NCI-H82 treated with DMSO at 0.1 percent for 48 hours (cell line): ENCODE data around the gene AHSP.
"Not testable (repeated sequence)": the region's sequence is repeated elsewhere in the genome, so short reads cannot be mapped to it uniquely, and the experiment has no call there.

Experiments used
- DNase-seq: peaks from one replicate; lab custom pipeline; 2025; ENCODE audit not compliant: unreplicated experiment; lab: John Stamatoyannopoulos, UW

Gene AHSP

DNA sequence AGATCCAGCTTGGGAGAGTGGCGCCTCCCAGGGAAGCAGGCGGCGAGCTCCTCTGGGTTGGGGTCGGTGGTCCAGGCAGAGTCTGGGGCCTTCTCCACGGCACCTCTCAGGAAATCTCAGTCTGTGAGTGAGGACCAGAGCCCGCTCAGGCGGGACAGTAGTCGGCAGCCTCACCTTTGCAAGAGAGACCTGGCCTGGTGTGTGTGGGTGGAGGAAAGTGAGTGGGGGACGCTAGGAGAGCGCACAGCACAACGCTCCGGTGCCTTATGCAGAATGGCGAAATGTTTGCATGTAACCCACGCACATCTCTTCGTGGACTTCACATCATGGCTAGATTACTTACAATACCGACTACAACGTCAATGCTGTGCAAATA, 2.2 kb downstream of the AHSP start:
- no peak for DNase-seq

DNA sequence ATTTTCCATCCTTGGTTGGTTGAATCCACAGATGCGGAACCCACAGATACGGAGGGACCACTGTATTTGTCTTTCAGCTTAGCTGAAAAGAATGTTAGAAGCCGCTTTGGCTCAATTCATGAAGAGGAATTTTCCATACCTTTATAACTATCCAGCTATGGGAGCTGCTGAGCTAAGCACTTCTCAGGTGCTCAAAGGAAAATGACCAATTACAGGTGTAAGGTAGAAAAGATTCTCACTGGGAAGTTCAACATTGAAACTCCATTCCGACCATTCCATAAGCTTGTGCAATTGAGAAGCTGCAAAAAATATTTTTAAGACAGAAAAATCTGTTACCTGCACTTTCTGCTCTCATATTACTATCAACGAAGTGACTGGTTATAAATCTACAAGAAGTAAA, 2.7 kb downstream of the AHSP start:
- no peak for DNase-seq

DNA sequence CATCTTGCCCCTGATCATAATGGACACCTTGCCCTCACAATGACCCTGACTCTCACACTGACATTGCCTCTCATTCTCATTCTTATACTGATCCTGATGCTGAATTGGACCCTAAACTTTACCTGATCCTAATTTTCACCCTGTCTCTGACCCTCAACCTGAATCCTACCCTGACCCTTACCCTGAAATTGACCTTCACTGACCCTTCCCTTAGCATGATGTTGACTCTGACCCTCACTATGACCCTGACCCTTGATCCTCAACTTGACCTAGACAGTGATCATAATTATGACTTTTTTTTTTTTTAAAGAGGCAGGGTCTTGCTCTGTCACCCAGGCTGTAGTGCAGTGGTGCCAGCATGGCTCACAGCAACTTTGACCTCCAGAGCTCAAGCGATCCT, 3.4 kb downstream of the AHSP start:
- DNase-seq = no peak

DNA sequence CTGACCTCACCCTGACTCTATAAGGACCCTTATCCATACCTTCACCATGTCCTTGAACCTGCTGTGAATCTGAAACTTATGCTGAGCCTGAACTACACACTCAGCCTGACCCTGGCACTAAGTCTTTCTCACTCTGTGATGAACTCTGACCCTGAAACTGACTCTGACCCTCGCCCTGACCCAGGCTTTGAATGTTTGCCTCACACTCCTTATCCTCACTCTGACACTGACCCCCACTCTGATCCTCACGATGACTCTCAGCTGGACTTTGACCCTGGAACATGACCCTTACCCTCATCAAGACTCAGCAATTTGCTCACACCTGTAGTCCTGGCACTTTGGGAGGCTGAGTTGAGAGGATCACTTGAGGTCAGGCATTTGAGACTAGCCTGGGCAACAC, 4.4 kb downstream of the AHSP start:
- no peak for DNase-seq

DNA sequence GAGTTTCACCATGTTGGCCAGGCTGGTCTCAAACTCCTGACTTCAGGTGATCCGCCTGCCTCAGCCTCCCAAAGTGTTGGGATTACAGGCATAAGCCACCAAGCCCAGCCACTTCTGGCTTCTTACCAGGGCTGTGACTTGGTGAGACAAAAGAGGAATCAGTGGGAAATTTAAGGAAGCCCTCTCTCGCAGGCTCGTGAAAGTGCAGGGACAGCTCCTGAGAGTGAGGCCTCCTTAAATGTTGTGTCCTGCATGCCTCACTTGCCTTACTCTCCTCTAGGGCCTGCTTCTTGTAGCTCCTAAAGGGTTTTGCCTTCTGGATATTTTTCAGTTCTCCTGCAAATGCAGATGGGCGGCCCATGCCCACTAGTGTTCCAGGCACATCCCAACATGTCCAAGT, 5.2 kb downstream of the AHSP start:
- no peak for DNase-seq

DNA sequence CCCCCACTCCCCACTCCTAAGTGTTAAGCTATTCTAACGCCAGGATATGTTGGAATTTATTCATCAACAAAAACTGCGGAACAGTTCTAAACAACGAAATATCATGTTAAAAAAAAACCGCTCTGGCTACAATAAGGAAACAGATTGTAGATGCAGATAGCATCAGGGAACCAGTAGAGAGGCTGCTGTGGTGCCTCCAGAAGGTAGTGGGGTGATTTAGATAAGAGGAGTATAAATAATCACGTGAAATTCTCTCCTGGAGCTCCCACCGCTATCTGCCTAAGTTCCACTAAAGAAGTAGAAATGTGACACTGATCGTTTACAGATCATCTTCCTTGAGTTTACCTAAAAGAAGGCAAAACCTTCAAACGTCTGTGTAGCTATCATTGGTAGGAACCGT, 8.0 kb downstream of the AHSP start:
- no peak for DNase-seq

DNA sequence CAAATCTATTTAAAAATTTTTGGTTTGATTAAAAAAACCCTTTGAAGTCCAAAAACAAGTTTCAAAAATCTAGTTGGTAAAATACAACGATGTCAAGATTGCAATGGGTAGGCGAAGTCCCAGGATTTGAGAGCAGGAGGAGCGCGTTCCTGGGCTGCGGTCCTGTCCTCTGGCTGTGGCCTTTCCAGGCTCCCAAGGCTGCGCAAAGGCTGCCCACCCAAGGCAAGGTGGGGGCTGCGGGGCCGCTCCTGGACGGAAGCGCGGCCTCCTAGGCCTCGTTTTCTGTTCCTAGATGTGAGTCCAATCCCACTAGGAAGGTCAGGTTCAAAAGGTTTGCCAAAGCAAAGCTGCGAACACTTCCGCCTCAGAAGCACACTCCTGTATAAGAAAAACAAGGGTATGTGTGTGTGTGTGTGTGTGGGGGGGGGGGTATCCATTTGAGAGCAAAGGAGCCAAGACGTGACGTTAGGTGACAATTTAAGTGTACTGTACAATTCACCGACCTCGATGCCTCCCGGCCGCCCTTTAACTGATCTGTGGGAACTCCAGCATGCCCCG, 9.2 kb downstream of the AHSP start:
- DNase-seq = no peak

DNA sequence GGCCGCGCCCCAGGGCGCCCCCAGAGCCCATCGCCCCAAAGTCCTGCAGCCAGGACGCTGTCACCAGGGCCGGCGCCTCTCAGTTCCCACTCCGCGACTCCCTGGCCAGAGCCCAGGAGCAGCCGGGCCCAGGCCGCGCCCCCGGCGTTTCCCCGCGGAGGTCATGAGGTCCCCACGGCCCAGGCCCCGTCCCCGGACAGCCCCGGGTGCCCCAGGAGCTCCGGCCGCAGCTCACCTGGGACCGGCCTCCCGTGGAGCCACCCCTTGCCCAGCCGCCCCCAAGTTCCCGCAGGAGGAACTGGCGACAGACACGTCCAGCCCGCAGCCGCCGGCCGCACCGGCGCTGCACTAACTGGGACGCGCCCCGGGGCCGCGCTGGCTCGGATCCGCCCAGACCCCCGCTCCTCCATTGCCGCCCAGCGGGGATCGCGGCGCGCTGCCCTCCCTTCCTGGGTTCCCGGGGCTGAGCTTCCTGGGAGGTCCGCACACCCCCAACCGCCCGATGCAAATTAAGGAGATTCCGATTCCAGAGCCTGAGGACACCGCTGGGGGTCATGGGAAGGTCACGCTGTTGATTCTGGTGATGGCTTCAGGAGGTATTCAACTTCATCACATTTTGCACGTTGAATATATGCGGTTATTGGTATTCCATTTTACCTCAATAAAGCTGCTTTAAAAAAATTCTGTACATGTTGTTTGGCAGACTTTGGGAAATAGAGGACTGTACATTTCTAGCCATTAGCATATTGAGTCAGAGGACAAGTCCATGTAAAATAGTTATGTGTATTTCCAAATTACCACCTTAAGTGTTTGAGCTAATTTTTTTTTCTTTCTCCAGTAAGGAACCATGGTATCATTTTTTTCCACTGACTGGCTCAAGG, 9.9 kb downstream of the AHSP start:
- DNase-seq = no peak

DNA sequence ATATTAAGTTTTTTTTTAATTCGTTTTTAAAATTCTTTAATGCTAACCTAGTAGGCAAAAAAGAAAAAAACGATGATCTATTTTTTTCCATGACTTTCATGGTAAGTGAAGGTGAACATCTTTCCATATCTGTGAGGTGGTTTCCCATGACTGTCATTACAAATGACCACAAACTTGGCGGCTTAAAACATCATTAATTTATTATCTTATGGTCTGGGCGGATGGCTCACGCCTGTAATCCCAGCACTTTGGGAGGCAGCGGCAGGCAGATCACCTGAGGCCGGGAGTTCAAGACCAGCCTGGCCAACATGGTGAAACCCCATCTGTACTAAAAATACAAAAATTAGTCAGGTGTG, 10.5 kb downstream of the AHSP start:
- not testable (repeated sequence) for DNase-seq

DNA sequence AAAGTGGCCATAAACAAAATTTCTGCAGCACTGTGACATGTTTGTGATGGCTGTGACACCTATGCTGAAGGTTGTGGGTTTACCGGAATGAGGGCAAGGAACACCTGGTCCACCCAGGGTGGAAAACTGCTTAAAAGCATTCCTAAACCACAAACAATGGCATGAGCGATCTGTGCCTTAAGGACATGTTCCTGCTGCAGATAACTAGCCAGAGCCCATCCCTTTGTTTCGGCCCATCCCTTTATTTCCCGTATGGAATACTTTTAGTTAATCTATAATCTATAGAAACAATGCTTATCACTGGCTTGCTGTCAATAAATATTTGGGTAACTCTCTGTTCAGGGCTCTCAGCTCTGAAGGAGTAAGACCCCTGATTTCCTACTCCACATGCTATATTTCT, 12.1 kb downstream of the AHSP start:
- DNase-seq = not testable (repeated sequence)

DNA sequence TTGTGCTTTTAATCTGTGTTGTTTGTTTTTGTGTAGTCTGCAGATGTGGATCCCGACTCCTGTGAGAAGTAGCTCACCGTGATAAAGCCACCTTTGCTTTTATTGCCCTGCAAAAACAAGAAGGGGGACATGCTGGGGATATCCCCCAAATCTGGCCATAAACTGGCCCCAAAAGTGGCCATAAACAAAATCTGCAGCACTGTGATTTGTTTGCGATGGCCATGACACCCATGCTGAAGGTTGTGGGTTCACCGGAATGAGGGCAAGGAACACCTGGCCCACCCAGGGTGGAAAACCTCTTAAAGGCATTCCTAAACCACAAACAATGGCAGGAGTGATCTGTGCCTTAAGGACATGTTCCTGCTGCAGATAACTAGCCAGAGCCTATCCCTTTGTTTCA, 15.1 kb downstream of the AHSP start:
- no peak for DNase-seq

DNA sequence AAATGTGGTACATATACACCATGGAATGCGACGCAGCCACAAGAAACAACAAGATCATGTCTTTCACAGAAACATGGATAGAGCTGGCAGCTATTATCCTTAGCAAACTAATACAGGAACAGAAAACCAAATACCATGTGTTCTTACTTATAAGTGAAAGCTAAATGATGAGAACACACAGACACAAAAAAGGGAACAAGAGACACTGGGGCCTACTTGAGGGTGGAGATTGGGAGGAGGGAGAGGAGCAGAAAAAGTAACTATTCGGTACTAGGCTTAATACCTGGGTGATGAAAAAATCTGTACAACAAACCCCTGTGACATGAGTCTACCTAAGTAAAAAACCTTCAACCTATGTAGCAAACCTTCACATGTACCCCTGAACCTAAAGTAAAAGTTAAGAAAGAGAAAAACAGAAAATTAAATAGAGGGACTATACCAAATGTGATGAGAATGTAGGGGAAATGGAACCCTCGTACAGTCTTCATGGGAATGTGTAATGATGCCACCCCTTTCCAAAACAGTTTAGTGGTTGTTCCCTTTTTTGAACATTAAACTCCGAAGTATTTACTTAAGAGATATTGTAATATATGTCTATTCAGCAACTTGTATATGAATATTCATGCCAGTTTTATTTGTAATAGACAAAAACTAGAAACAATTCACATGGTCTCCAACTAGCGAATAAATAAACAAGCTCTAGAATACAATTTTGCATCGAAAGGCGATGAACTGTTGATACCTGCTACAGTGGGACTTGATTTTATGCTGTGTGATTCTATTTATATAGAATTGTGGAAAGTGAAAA, 33.9 kb downstream of the AHSP start:
- DNase-seq = no peak

DNA sequence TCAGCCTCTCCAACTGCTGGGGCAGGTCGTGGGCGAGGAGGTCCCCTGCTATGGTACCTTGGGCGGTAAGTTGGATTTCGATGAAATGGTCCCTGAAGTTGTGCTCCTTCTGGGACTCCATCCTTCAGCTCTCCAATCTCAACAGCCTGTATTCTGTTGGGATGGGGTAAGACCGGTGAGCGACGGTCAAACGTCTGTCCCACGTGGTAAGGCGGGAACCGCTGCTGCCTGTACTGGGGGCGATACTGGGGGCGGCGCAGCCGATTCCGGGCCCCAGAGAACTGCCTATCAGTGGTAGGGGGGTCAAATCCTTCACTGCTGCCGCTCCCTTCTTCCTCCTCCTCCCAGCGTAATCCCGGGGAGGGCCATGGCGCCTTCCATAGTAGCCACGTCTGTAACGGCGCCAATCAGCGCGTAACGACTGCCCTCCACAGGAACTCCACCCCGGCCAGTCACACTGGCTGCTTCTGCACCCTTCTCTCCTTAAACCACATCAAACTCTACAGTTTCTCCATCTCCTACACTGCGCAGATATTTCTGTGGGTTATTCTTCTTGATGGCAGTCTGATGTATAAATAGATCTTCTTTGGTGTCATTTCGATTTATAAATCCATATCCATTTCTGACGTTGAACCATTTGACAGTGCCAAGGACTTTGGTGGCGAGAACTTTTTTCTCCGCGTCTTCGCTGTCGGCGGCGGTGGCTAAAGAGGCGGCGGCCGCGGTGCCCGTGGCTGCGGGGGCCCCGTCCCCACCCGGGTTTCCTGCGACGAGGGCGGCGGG, 41.1 kb downstream of the AHSP start:
- DNase-seq = no peak

DNA sequence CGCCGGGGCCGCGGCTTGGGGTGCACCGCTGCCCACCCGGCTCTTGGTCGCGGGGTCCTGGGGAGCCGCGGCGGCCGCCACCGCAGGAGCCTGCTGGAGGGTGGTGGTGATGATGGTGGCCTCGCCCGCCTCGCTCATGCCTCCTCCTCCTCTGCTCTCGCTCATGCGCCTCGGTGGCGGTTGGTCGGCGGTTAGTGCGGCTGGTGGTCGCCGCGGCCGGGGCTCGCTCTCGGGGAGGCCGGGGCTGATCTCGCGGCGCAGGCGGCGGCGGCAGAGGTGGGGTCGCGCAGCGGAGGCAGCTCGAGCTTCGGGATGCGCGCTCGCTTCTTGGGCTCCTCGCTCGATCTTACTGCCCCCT, 41.6 kb downstream of the AHSP start:
- no peak for DNase-seq

DNA sequence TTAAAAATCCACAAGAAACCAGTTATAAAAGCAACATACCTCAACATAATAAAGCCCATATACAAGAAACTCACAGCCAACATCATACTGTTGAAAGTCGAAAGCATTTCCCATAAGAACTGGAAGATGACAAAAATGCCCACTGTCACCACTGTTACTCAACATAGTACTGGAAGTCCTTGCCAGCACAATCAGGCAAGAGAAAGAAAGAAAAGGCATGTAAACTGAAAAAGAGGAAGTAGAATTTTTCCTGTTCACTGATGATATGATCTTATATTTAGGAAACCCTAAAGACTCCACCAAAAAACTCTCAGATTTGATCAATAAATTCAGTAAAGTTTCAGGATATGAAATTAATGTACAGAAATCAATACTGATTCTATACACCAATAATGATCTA, 45.1 kb downstream of the AHSP start:
- DNase-seq = no peak

DNA sequence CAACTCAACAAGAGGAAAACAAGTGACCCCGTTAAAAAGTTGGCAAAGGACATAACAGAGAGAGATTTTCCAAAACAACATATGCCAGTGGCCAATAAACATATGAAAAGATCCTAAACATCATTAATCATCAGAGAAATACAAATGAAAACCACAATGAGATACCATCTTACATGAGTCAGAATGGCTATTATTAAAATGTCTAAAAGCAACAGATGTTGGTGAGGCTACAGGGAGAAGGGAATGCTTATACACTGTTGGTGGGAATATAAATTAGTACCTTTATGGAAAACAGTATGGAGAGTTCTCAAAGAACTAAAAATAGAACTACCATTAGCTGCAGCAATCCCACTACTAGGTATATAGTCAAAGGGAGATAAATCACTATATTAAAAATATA, 46.5 kb downstream of the AHSP start:
- DNase-seq = not testable (repeated sequence)

DNA sequence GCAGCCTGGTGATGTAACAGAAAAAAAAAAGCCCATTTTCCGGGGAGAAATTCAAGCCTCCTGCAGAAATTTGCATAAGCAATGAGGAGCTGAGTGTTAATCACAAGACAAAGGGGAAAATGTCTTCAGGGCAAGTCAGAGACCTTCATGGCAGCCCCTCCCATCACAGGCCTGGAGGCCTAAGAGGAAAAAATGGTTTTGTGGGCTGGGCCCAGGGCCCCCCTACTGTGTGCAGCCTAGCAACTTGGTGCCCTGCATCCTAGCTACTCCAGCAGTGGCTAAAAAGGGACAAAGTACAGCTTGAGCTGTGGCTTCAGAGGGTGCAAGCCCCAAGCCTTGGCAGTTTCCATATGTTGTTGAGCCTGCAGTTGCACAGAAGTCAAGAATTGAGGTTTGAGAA, 49.7 kb downstream of the AHSP start:
- DNase-seq = no peak
